GM21576 (cell line): ENCODE results near the gene ARF1.

Source experiments
- ATAC-seq: cut with Tn5 transposase; IDR thresholded peaks from one replicate; pipeline ENCODE4 v1.9.1; 2021; ENCODE audit warnings: mild to moderate bottlenecking, moderate library complexity; ENCODE audit not compliant: unreplicated experiment

The ARF1 gene

GRCh38 chr1:228144993-228145343 is 62.5 kb downstream of the ARF1 start:
- ATAC-seq, result no peak

- ATAC-seq, result no peak
These were observed 63.2 kb downstream of the ARF1 start for GRCh38 chr1:228145463-228146416.

GRCh38 chr1:228146417-228147150 is 64.1 kb downstream of the ARF1 start:
- no peak for ATAC-seq

- ATAC-seq, result no peak
These were observed 64.7 kb downstream of the ARF1 start for GRCh38 chr1:228147151-228147693.

- no peak for ATAC-seq
These were observed 65.3 kb downstream of the ARF1 start for GRCh38 chr1:228147768-228148167.

- ATAC-seq, result no peak
These were observed 65.8 kb downstream of the ARF1 start for GRCh38 chr1:228148196-228148861.
